Measurements from ENCODE around the gene KCNE4.

The KCNE4 gene

DNA sequence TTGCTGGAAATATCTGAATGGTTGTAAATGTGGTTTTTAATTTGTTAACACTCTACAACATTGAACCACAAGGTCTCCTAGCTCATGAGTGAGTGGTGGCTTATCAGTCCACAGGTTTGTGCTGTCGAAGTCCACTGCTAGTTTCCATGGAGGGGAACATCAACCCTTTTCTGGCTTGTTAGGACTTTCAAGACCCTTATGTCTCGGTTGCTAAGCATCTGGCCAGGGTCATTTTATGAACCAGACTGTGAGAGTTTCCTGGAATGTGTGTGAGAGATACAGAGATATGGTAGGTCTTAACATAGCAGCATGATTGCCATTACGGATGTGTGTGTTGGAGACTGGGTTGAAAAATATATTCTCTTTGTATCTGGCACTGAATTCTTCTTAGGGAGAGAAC lies 36.9 kb downstream of the KCNE4 start:
- no peak for DNase-seq

- no peak for DNase-seq
Measured at GRCh38 chr2:223090039-223090438, 38.0 kb downstream of the KCNE4 start.

DNA sequence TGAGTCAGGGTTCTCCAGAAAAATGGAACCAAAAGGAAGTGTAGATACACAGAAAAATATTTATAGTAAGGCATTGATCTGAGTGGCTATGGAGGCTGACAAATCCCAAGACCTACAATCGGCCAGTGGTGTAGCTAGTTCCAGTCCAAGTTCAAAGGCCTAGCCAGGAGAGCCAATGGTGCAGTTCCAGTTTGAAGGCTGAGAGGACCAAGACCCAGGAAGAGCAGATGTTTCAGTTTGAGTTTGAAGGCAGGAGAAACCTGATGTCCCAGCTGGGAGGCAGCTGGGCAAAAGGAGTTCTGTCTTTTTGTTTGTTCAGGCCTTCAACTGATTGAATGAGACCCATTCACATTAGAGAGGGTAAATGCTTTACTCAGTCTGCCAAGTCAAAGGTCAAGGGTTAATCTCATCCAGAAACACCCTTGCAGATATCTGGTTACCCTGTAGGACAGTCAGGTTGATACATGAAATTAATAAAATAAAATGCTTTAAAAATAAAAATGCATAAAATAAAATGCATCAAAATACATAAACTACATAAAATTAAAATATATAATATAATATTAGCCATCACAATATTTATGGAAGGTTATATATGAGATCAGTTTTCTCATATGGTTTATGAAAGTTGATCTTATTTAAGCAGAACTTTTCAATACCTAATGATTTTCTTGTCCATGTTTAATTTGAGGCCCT lies 38.7 kb downstream of the KCNE4 start:
- DNase-seq, result no peak

DNA sequence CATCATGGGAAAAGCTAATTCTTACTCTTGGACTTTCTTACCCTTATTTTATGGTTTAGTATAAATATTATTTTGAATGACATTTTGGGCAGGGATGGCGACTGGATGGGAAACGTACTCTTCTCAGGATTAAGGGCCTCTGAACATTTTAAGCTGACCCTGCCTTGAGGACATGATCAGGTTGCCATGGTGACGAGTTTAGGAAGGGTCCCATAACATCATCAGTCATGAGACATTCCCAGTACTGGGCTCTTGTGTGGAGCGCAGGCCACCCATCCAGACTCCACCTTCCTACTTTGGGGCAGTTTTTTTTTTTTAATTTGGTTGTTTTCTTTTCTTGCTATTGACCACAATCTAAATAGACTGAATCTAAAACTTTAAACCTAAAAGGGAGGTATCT lies 40.7 kb downstream of the KCNE4 start:
- DNase-seq, result no peak

GRCh38 chr2:223093436-223094241 lies 41.6 kb downstream of the KCNE4 start:
- no peak for DNase-seq

DNA sequence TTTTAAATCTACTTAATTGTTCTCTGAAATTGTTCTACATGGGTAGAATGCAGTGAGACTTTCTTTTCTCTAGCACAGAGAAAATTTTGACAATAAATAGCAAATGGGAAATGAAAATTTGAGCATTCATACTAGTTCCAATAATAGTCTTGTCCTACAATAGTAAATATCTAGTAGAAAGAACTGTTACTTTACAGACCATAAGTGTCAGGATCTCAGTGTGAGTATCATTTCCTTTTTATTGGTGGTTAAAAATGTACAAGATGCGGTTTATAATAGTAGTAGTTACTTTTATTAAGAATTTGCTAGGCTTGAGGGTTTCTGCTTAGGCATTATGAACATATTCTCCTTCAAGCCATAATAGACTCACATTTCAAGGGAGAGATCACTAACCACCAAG lies 43.2 kb downstream of the KCNE4 start:
- no peak for DNase-seq

GRCh38 chr2:223096235-223096970 lies 44.4 kb downstream of the KCNE4 start:
- no peak for DNase-seq

DNA sequence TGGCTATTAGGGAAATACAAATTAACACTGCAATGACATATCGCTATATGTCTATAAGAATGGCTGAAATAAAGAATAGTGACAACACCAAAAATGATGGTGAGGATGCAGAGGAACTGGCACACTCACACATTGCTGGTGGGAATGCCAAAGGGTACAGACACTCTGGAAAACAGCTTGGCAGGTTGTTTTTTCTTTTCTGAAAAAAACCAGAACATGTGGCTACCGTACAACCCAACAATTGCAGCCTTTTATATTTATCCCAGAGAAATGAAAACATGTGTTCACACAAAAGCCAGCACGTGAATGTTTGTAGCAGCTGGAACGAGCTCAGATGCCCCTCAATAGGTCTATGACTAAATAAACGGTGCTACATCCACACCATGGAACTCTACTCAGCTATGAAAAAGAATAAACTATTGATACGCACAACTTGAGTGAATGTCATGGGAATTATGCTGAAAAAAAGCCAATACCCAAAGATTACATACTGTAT lies 45.9 kb downstream of the KCNE4 start:
- no peak for DNase-seq

DNA sequence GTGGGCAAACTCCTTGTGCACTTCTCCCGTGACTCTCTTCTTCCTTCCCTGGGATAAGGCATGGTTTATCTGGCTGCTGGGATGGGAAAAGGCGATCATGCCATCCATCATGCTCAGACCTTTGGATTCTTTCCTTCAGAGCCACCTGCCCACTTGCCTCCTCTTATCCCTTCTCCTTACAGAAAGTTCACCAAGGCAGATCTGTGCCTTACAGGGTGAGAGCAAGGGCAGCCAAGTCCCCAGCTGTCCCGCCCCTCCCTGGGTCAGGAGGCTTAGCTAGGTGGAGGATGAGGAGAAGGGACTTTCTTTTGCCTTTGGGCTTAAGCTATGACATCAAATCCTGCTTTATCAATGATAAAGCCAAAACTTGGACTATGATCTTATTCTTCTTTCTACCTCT lies 47.6 kb downstream of the KCNE4 start:
- no peak for DNase-seq

- no peak for DNase-seq
Measured at GRCh38 chr2:223100061-223100511, 48.1 kb downstream of the KCNE4 start.

GRCh38 chr2:223101340-223102039 lies 49.5 kb downstream of the KCNE4 start:
- DNase-seq, result no peak

DNA sequence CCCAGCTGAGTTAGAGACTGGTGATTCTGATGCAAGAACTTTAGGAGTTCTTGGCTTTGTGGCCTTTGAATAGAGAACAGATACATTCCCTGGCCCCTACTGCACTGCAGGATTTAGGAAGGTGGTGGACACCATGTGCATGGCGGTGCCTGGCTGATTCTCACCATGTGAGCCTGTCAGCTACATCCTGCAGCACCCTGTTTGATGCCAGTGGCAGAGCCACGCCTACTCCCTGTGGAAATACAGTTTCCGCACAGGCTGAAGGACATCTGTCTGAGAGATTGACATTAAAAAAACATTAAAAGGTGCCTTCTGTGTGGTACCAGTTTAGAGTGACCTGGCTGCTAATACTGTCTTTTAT lies 50.0 kb downstream of the KCNE4 start:
- no peak for DNase-seq

DNA sequence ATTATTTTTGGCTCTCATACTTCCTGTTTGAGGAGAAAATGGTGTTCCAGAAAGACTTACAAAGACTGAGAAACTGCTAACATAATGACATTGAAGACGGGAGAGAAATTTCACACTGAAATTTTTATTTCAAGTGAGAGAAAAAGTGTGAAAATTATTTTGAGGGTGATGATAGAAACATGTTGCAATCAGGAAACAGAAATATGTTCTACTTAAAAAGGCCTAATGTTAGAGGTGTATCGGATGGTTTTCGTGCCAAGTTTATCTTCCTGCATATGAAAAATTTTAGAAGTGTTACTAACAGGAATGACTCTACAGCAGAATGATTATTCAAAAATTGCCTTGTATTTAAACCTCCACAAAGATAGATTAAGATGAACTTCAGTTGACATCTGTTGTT lies 50.5 kb downstream of the KCNE4 start:
- no peak for DNase-seq

DNA sequence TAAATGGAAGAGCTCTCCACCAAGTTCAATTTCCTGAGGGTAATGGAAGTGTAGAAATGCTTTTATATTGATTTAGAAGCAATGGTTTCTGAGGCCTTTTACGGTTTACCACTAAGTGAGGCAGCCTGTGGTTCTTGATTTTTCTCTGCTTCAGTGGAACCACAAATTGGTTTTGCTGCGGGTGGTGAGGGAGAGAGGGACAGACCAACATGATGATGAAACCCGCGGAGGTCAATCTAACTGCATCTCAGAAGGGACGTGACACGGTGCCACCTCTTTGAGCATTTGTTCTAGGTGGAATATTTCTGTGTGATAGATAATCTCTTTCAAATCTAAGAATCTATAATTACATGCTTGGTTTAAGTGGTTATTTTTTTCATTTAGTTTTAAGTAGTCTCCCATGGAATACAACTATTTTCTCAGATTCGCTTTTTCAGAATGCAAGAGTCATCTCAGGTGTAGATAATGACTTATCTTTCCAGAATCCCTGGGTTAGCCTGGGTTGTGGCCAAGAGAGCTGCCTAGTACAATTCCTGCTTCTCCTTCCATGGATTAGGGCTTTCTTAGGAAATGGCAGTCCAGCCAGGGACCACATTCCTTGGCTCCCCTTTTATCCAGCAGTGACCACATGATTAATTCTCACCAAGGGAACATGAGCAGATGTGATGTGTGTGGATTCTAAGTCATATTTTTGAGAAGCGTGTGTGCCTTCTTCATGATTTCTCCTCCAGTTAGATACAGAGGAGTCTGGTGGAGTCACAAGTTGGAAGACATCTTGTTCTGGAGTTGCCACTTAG lies 52.5 kb downstream of the KCNE4 start:
- no peak for DNase-seq
